Measurements from ENCODE around the gene BMERB1. TPM values are rescaled to one million over a fixed set of nuclear protein-coding genes. Genes with fewer than 3 reads are reported as not detected.
"Not testable (repeated sequence)": the region's sequence is repeated elsewhere in the genome, so short reads cannot be mapped to it uniquely, and the experiment has no call there.

BMERB1 gene
- total RNA-seq, 1 donor from 2014 or later = 22.6 TPM

- Histone ChIP-seq H3K4me3 (peak overlapping the region; percentile 72), H3K27ac (peak overlapping the region; percentile 58), H3K36me3 (no peaks in the 10 kb centered on the region), H3K4me1 (peaks cover 10% of the 10 kb centered on the region), H3K27me3 (peaks cover 11% of the 10 kb centered on the region), H3K9me3 (no peaks in the 10 kb centered on the region)
- TF ChIP-seq CTCF (IDR thresholded peaks at IDR 0.05) = no peak
- DNase-seq (no peak), ATAC-seq (peak; percentile 32)
- intact Hi-C loops (cut with DNase I) = no loop called here
Measured at GRCh38 chr16:15435216-15435864, 952 bp downstream of the BMERB1 start.

GRCh38 chr16:15439102-15439501, 4.7 kb downstream of the BMERB1 start:
- H3K4me1 ChIP-seq = peaks cover 10% of the 10 kb centered on the region
- ATAC-seq (no peak), DNase-seq (no peak)
- peaks cover 11% of the 10 kb centered on the region for H3K27me3 ChIP-seq
- no peaks in the 10 kb centered on the region for H3K36me3 ChIP-seq
- TF ChIP-seq CTCF (IDR thresholded peaks at IDR 0.05) = no peak
- intact Hi-C loops (cut with DNase I) = no loop called here
- no peak overlapping the region for H3K27ac ChIP-seq
- no peak overlapping the region for H3K4me3 ChIP-seq
- no peaks in the 10 kb centered on the region for H3K9me3 ChIP-seq

GRCh38 chr16:15439521-15439920, 5.1 kb downstream of the BMERB1 start:
- no peak overlapping the region for H3K4me3 ChIP-seq
- DNase-seq (no peak), ATAC-seq (no peak)
- peaks cover 8% of the 10 kb centered on the region for H3K27me3 ChIP-seq
- H3K4me1 ChIP-seq = peaks cover 10% of the 10 kb centered on the region
- TF ChIP-seq CTCF (IDR thresholded peaks at IDR 0.05) = no peak
- no peaks in the 10 kb centered on the region for H3K9me3 ChIP-seq
- no peaks in the 10 kb centered on the region for H3K36me3 ChIP-seq
- no peak overlapping the region for H3K27ac ChIP-seq
- intact Hi-C loops (cut with DNase I) = no loop called here

- DNase-seq (no peak), ATAC-seq (no peak)
- Histone ChIP-seq H3K4me1 (peaks cover under 1% of the 10 kb centered on the region), H3K4me3 (no peak overlapping the region), H3K27ac (no peak overlapping the region), H3K9me3 (no peaks in the 10 kb centered on the region), H3K27me3 (no peaks in the 10 kb centered on the region), H3K36me3 (no peaks in the 10 kb centered on the region)
- intact Hi-C loops (cut with DNase I) = no loop called here
- no peak for TF ChIP-seq CTCF (IDR thresholded peaks at IDR 0.05)
Measured at GRCh38 chr16:15440852-15441251, 6.5 kb downstream of the BMERB1 start.

GRCh38 chr16:15442140-15442539, 7.8 kb downstream of the BMERB1 start:
- H3K27ac ChIP-seq; H3K4me1 ChIP-seq; ATAC-seq; H3K36me3 ChIP-seq; intact Hi-C loops (cut with DNase I); DNase-seq; H3K27me3 ChIP-seq; H3K9me3 ChIP-seq; H3K4me3 ChIP-seq: not testable (repeated sequence)

- no peak for TF ChIP-seq CTCF (IDR thresholded peaks at IDR 0.05)
- intact Hi-C loops (cut with DNase I) = no loop called here
Measured at GRCh38 chr16:15443753-15444152, 9.4 kb downstream of the BMERB1 start.

More at GRCh38 chr16:15443753-15444152, 9.4 kb downstream of the BMERB1 start:
- Histone ChIP-seq H3K27me3 (no peaks in the 10 kb centered on the region), H3K4me3 (no peak overlapping the region), H3K4me1 (no peaks in the 10 kb centered on the region), H3K36me3 (no peaks in the 10 kb centered on the region), H3K27ac (no peak overlapping the region), H3K9me3 (no peaks in the 10 kb centered on the region)
- DNase-seq (no peak), ATAC-seq (no peak)

Measured in upper lobe of right lung (tissue), 1 donor.